Panc1 (cell line): ENCODE measurements around the gene RILPL2.
"Not testable (repeated sequence)": the region's sequence is repeated elsewhere in the genome, so short reads cannot be mapped to it uniquely, and the experiment has no call there.

Source experiments
- CTCF ChIP-seq: fragments of 450-650 bp; IDR thresholded peaks from 2 replicates; pipeline ENCODE4 v1.5.1; 2017; ENCODE audit warnings: mild to moderate bottlenecking
- REST ChIP-seq, 2 experiments: IDR thresholded peaks; 2 replicates each; pipeline ENCODE4 v1.6.1; 2011 to 2012; ENCODE audit warnings: low read depth in 2 of 2, control low read depth in 1 of 2, low read length in 1 of 2, mild to moderate bottlenecking in 1 of 2, moderate library complexity in 1 of 2; ENCODE audit not compliant: insufficient read depth in 1 of 2
- SIN3A ChIP-seq: IDR thresholded peaks from 2 replicates; pipeline ENCODE4 v1.6.1; 2012; ENCODE audit warnings: low read depth, mild to moderate bottlenecking, low read length, moderate library complexity, borderline replicate concordance; ENCODE audit not compliant: insufficient read depth

GRCh38 chr12:123407934-123408333, 28.6 kb downstream of the RILPL2 start:
- TF ChIP-seq CTCF; REST (IDR thresholded peaks at IDR 0.05; ENCODE audit: insufficient read depth in 1 of 2, low read depth in 2 of 2, low read length in 1 of 2); SIN3A: not testable (repeated sequence)
